ENCODE measurements around the gene FSHR. TPM values are rescaled to one million over a fixed set of nuclear protein-coding genes. Genes with fewer than 3 reads are reported as not detected.

Gene FSHR
- total RNA-seq, 6 experiments from 2014 or later = not detected

- no peak for DNase-seq
- peaks cover 58% of the 10 kb centered on the region for H3K9me3 Mint-ChIP-seq
- no peak overlapping the region for H3K27ac Mint-ChIP-seq
- peaks cover 6% of the 10 kb centered on the region; the same call in 1 of the 2 replicates for H3K36me3 Mint-ChIP-seq (ENCODE audit: low read depth)
- no peaks in the 10 kb centered on the region for H3K4me1 Mint-ChIP-seq (ENCODE audit: low read depth)
- no peaks in the 10 kb centered on the region for H3K27me3 Mint-ChIP-seq (ENCODE audit: insufficient read depth)
- TF ChIP-seq CTCF (IDR thresholded peaks at IDR 0.05) = no peak
- no peak overlapping the region for H3K4me3 Mint-ChIP-seq
Observed at GRCh38 chr2:48984922-48985321, 169.4 kb downstream of the FSHR start.

GRCh38 chr2:48983551-48983950, 170.8 kb downstream of the FSHR start:
- no peak overlapping the region for H3K27ac Mint-ChIP-seq
- no peaks in the 10 kb centered on the region for H3K4me1 Mint-ChIP-seq (ENCODE audit: low read depth)
- no peak overlapping the region for H3K4me3 Mint-ChIP-seq
- no peak for DNase-seq
- no peaks in the 10 kb centered on the region for H3K27me3 Mint-ChIP-seq (ENCODE audit: insufficient read depth)
- no peak for TF ChIP-seq CTCF (IDR thresholded peaks at IDR 0.05)
- peaks cover 61% of the 10 kb centered on the region for H3K9me3 Mint-ChIP-seq
- H3K36me3 Mint-ChIP-seq (ENCODE audit: low read depth) = no peaks in the 10 kb centered on the region; the same call in 1 of the 2 replicates

- H3K4me3 Mint-ChIP-seq = no peak overlapping the region
Observed at GRCh38 chr2:48982887-48983435, 171.4 kb downstream of the FSHR start.

GRCh38 chr2:48980846-48981245, 173.5 kb downstream of the FSHR start:
- no peak for DNase-seq
- Mint-ChIP-seq H3K27ac (no peak overlapping the region), H3K9me3 (peaks cover 46% of the 10 kb centered on the region), H3K4me3 (no peak overlapping the region), H3K4me1 (ENCODE audit: low read depth) (no peaks in the 10 kb centered on the region), H3K27me3 (ENCODE audit: insufficient read depth) (no peaks in the 10 kb centered on the region), H3K36me3 (ENCODE audit: low read depth) (no peaks in the 10 kb centered on the region)
- no peak for TF ChIP-seq CTCF (IDR thresholded peaks at IDR 0.05)

More at GRCh38 chr2:48982887-48983435, 171.4 kb downstream of the FSHR start:
- Mint-ChIP-seq H3K9me3 (peaks cover 57% of the 10 kb centered on the region), H3K4me1 (ENCODE audit: low read depth) (no peaks in the 10 kb centered on the region), H3K27ac (no peak overlapping the region), H3K36me3 (ENCODE audit: low read depth) (no peaks in the 10 kb centered on the region; the same call in 1 of the 2 replicates), H3K27me3 (ENCODE audit: insufficient read depth) (no peaks in the 10 kb centered on the region)
- no peak for TF ChIP-seq CTCF (IDR thresholded peaks at IDR 0.05)
- no peak for DNase-seq

- no peaks in the 10 kb centered on the region for H3K4me1 Mint-ChIP-seq (ENCODE audit: low read depth)
- H3K9me3 Mint-ChIP-seq = peaks cover 50% of the 10 kb centered on the region
- DNase-seq = no peak
- no peak overlapping the region for H3K4me3 Mint-ChIP-seq
- no peaks in the 10 kb centered on the region for H3K27me3 Mint-ChIP-seq (ENCODE audit: insufficient read depth)
- no peak for TF ChIP-seq CTCF (IDR thresholded peaks at IDR 0.05)
- no peak overlapping the region for H3K27ac Mint-ChIP-seq
- H3K36me3 Mint-ChIP-seq (ENCODE audit: low read depth) = no peaks in the 10 kb centered on the region
Observed at GRCh38 chr2:48979691-48980090, 174.6 kb downstream of the FSHR start.

Data from HFFc6 (cell line).